Endodermal cell (in vitro differentiated cells): ENCODE results near the gene DPP8. TPM values are rescaled to one million over a fixed set of nuclear protein-coding genes. Genes with fewer than 3 reads are reported as not detected.
A peak's percentile ranks its signal among the peaks of the same experiment; 100 is the strongest.

Source experiments
- DNase-seq: peaks from one replicate; pipeline ENCODE4 v3.0.0-alpha.2; 2017
- H3K27ac ChIP-seq: 2 replicates; pipeline ENCODE4 v1.5.1; 2013; ENCODE audit warnings: mild to moderate bottlenecking, low read depth, low read length, moderate library complexity
- H3K27me3 ChIP-seq: 2 replicates; pipeline ENCODE4 v1.6.1; 2013; ENCODE audit warnings: mild to moderate bottlenecking, low read length, moderate library complexity; ENCODE audit not compliant: insufficient read depth, control insufficient read depth, poor library complexity, severe bottlenecking
- H3K36me3 ChIP-seq: 2 replicates; pipeline ENCODE4 v1.7.0; 2013; ENCODE audit warnings: mild to moderate bottlenecking, low read length, moderate library complexity; ENCODE audit not compliant: control insufficient read depth, insufficient read depth
- H3K4me1 ChIP-seq: one replicate; pipeline ENCODE4 v1.7.0; 2013; ENCODE audit warnings: low read length; ENCODE audit not compliant: control insufficient read depth, insufficient read depth
- H3K4me3 ChIP-seq: 2 replicates; pipeline ENCODE4 v1.5.1; 2013; ENCODE audit warnings: mild to moderate bottlenecking, low read length, moderate library complexity
- H3K9ac ChIP-seq: 2 replicates; pipeline ENCODE4 v1.6.1; 2013; ENCODE audit warnings: mild to moderate bottlenecking, low read length, moderate library complexity; ENCODE audit not compliant: poor library complexity, severe bottlenecking; ENCODE audit errors: extremely low read depth
- H3K9me3 ChIP-seq: 2 replicates; pipeline ENCODE4 v1.6.1; 2013; ENCODE audit warnings: mild to moderate bottlenecking, low read length, moderate library complexity; ENCODE audit not compliant: control insufficient read depth
- H3K27ac Mint-ChIP-seq: 2 replicates; pipeline ENCODE4 v1.8.0; 2020; ENCODE audit warnings: mixed read lengths
- H3K27me3 Mint-ChIP-seq: 2 replicates; pipeline ENCODE4 v1.8.0; 2021; ENCODE audit warnings: mild to moderate bottlenecking, mixed read lengths; ENCODE audit not compliant: insufficient read depth
- H3K36me3 Mint-ChIP-seq: 2 replicates; pipeline ENCODE4 v1.8.0; 2020; ENCODE audit warnings: low read depth, mixed read lengths
- H3K4me1 Mint-ChIP-seq: 2 replicates; pipeline ENCODE4 v1.8.0; 2020; ENCODE audit warnings: mixed read lengths
- H3K4me3 Mint-ChIP-seq: 2 replicates; pipeline ENCODE4 v1.8.0; 2020; ENCODE audit warnings: mild to moderate bottlenecking, moderate library complexity, mixed read lengths
- H3K9me3 Mint-ChIP-seq: 2 replicates; pipeline ENCODE4 v1.8.0; 2020; ENCODE audit warnings: mild to moderate bottlenecking, mixed read lengths
- CTCF ChIP-seq: fragments of 200-600 bp; sonication (generic); conservative IDR thresholded peaks from 2 replicates; pipeline ENCODE4 v1.5.0; 2021; ENCODE audit warnings: antibody characterized with exemption, mild to moderate bottlenecking
- WGBS, 2 experiments: methylation state at CpG; one replicate each; pipeline versions ENCODE4 v1.1.5 to v1.1.7; 2013; ENCODE audit warnings: missing lambda C conversion rate in 2 of 2, mixed read lengths in 1 of 2; ENCODE audit not compliant: insufficient coverage in 1 of 2, insufficient read length in 1 of 2; 5-methylcytosine and 5-hydroxymethylcytosine counted together
- total RNA-seq, 2 donors: library from RNA; stranded (reverse); fragmentation: NEBNext Ultra II Directional in 1 of 2; extraction: Animal tissue kit (Norgen Biotek cat#: 25700) in 1 of 2; gene quantifications; 2 replicates in 1 of 2; 3 replicates in 1 of 2; pipeline ENCODE4 v1.2.1, GENCODE V29; 2021

The DPP8 gene
- total RNA-seq, 2 donors from 2014 or later, result 31.8 to 34.9 TPM

GRCh38 chr15:65512807-65513416 is 4.6 kb downstream of the DPP8 start:
- Histone ChIP-seq H3K9ac (no peak overlapping the region), H3K4me3 (no peak overlapping the region), H3K27me3 (no peaks in the 10 kb centered on the region), H3K4me1 (no peaks in the 10 kb centered on the region), H3K27ac (no peak overlapping the region), H3K9me3 (no peaks in the 10 kb centered on the region), H3K36me3 (peaks cover 64% of the 10 kb centered on the region)
- Mint-ChIP-seq H3K4me1 (peaks cover 12% of the 10 kb centered on the region), H3K36me3 (peaks cover 32% of the 10 kb centered on the region), H3K27ac (no peak overlapping the region), H3K4me3 (no peak overlapping the region), H3K27me3 (no peaks in the 10 kb centered on the region), H3K9me3 (no peaks in the 10 kb centered on the region)
- no peak for TF ChIP-seq CTCF
- WGBS, 2 experiments, result 81 to 85% methylated on average over 9 to 10 of the region's 10 CpGs
- no peak for DNase-seq

- Mint-ChIP-seq H3K27me3 (no peaks in the 10 kb centered on the region), H3K27ac (peak overlapping the region; percentile 21), H3K4me1 (peaks cover 10% of the 10 kb centered on the region), H3K9me3 (no peaks in the 10 kb centered on the region), H3K4me3 (no peak overlapping the region), H3K36me3 (peaks cover 34% of the 10 kb centered on the region)
- Histone ChIP-seq H3K9me3 (no peaks in the 10 kb centered on the region), H3K27ac (no peak overlapping the region), H3K27me3 (no peaks in the 10 kb centered on the region), H3K9ac (no peak overlapping the region), H3K4me3 (no peak overlapping the region), H3K4me1 (no peaks in the 10 kb centered on the region), H3K36me3 (peaks cover 71% of the 10 kb centered on the region)
- 97 to 98% methylated on average over 5 of the region's 5 CpGs for WGBS, 2 experiments
- no peak for DNase-seq
- TF ChIP-seq CTCF, result no peak
These were observed 5.3 kb downstream of the DPP8 start for GRCh38 chr15:65512189-65512588.

- Mint-ChIP-seq H3K27me3 (no peaks in the 10 kb centered on the region), H3K9me3 (no peaks in the 10 kb centered on the region), H3K4me1 (no peaks in the 10 kb centered on the region), H3K4me3 (no peak overlapping the region), H3K36me3 (peaks cover 45% of the 10 kb centered on the region), H3K27ac (no peak overlapping the region)
- H3K27me3 ChIP-seq, result no peaks in the 10 kb centered on the region
- DNase-seq, result no peak
- H3K4me1 ChIP-seq, result no peaks in the 10 kb centered on the region
- 98 to 100% methylated on average over 2 of the region's 2 CpGs for WGBS, 2 experiments
- H3K9me3 ChIP-seq, result no peaks in the 10 kb centered on the region
- H3K27ac ChIP-seq, result no peak overlapping the region
- peaks cover 79% of the 10 kb centered on the region for H3K36me3 ChIP-seq
- H3K9ac ChIP-seq, result no peak overlapping the region
- H3K4me3 ChIP-seq, result no peak overlapping the region
- TF ChIP-seq CTCF, result no peak
These were observed 8.2 kb downstream of the DPP8 start for GRCh38 chr15:65509321-65509720.
